ENCODE measurements around the gene DIS3L2. TPM values are rescaled to one million over a fixed set of nuclear protein-coding genes. Genes with fewer than 3 reads are reported as not detected.

DIS3L2 gene
- total and polyA plus RNA-seq, 3 experiments from 2014 or later: 16.4 to 29.5 (median 28.6) TPM

- no peaks in the 10 kb centered on the region for H3K9me3 ChIP-seq (ENCODE audit: low read length)
- no peaks in the 10 kb centered on the region for H3K36me3 ChIP-seq (ENCODE audit: insufficient read depth, low read length)
- peak overlapping the region; percentile 1 to 88 (median 77) for H3K4me3 Mint-ChIP-seq
- H3K4me1 ChIP-seq (ENCODE audit: insufficient read depth, low read length): peaks cover 90% of the 10 kb centered on the region
- H3K27me3 Mint-ChIP-seq: no peaks in the 10 kb centered on the region
- peak overlapping the region; percentile 41 for H3K4me3 ChIP-seq (ENCODE audit: low read length)
- peaks cover 0 to 5% (median 1%) of the 10 kb centered on the region in 5 donors for H3K9me3 Mint-ChIP-seq
- no peaks in the 10 kb centered on the region for H3K36me3 Mint-ChIP-seq
- H3K27ac ChIP-seq (ENCODE audit: low read depth, low read length): peak overlapping the region; percentile 22
- H3K4me1 Mint-ChIP-seq: peaks cover 80 to 96% (median 96%) of the 10 kb centered on the region in 3 donors
- peak overlapping the region; percentile 85 to 97 (median 93) for H3K27ac Mint-ChIP-seq
- peak; percentile 57 to 86 (median 81) for DNase-seq
- no peaks in the 10 kb centered on the region for H3K27me3 ChIP-seq (ENCODE audit: insufficient read depth, low read length, poor library complexity, severe bottlenecking)
- CTCF ChIA-PET: interaction anchor here (0.6 to 3.1 kb wide), 14 partner anchors 9 to 415 kb away, joined by 3 to 36 read pairs (median 4); no protein-coding TSS in a partner anchor
- POLR2A ChIA-PET: interaction anchor here (0.5 kb wide), 1 partner anchor 354 kb away, joined by 3 read pairs; the partner anchor contains the start of gene DIS3L2
Measured at GRCh38 chr2:232315049-232315922, 353.8 kb downstream of the DIS3L2 start.

DNA sequence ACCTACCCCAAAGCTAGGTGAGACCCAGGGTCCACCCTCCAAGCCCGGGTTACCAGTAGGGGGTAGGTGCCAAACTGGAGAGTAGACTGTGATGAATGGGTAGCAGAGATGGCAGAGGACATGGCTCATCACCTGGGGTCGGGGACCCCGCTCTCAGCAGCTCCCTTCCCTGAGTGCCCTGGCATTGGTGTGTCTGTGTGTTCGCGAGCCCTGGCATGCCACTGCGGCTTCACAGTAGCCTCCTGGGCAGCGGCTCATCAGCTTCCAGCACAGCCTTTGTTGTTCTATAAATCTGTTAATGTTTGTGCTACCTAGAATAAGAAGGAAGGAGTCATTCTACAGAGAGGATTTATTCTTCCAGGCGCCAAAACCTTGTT, 354.4 kb downstream of the DIS3L2 start:
- Histone ChIP-seq H3K27ac (ENCODE audit: low read depth, low read length) (peak overlapping the region; percentile 22), H3K36me3 (ENCODE audit: insufficient read depth, low read length) (no peaks in the 10 kb centered on the region), H3K4me3 (ENCODE audit: low read length) (peak overlapping the region; percentile 12), H3K4me1 (ENCODE audit: insufficient read depth, low read length) (peaks cover 90% of the 10 kb centered on the region), H3K9me3 (ENCODE audit: low read length) (no peaks in the 10 kb centered on the region), H3K27me3 (ENCODE audit: insufficient read depth, low read length, poor library complexity, severe bottlenecking) (no peaks in the 10 kb centered on the region)
- Mint-ChIP-seq H3K9me3 (peaks cover 0 to 5% (median 1%) of the 10 kb centered on the region in 5 donors), H3K36me3 (no peaks in the 10 kb centered on the region), H3K27me3 (no peaks in the 10 kb centered on the region), H3K4me3 (peak overlapping the region in 6 of 7 donors; percentile 44 to 88 (median 75)), H3K4me1 (peaks cover 79 to 96% (median 96%) of the 10 kb centered on the region in 3 donors), H3K27ac (peak overlapping the region; percentile 85 to 97 (median 93))
- POLR2A ChIA-PET: interaction anchor here (0.5 kb wide), 1 partner anchor 355 kb away, joined by 3 read pairs; the partner anchor contains the start of gene DIS3L2
- CTCF ChIA-PET: interaction anchor here (0.6 to 3.1 kb wide), 10 partner anchors 9 to 415 kb away, joined by 3 to 36 read pairs (median 5); no protein-coding TSS in a partner anchor
- no peak for DNase-seq

GRCh38 chr2:232316461-232317330, 355.2 kb downstream of the DIS3L2 start:
- Histone ChIP-seq H3K36me3 (ENCODE audit: insufficient read depth, low read length) (no peaks in the 10 kb centered on the region), H3K27me3 (ENCODE audit: insufficient read depth, low read length, poor library complexity, severe bottlenecking) (no peaks in the 10 kb centered on the region), H3K9me3 (ENCODE audit: low read length) (no peaks in the 10 kb centered on the region), H3K4me1 (ENCODE audit: insufficient read depth, low read length) (peaks cover 92% of the 10 kb centered on the region), H3K27ac (ENCODE audit: low read depth, low read length) (peak overlapping the region; percentile 22), H3K4me3 (ENCODE audit: low read length) (peak overlapping the region; percentile 12)
- H3K27ac Mint-ChIP-seq: peak overlapping the region; percentile 85 to 97 (median 93)
- H3K4me3 Mint-ChIP-seq: peak overlapping the region in 6 of 7 donors; percentile 44 to 88 (median 66)
- ChIA-PET POLR2A (interaction anchor here (0.7 kb wide), 1 partner anchor 234 kb away, joined by 3 read pairs; no protein-coding TSS in a partner anchor), CTCF (interaction anchor here (1.1 to 3.1 kb wide), 5 partner anchors 9 to 416 kb away, joined by 4 to 36 read pairs (median 8); no protein-coding TSS in a partner anchor)
- H3K4me1 Mint-ChIP-seq: peaks cover 79 to 95% (median 95%) of the 10 kb centered on the region in 3 donors
- peaks cover 0 to 5% (median 1%) of the 10 kb centered on the region in 5 donors for H3K9me3 Mint-ChIP-seq
- H3K36me3 Mint-ChIP-seq: no peaks in the 10 kb centered on the region
- DNase-seq: no peak
- H3K27me3 Mint-ChIP-seq: no peaks in the 10 kb centered on the region

DNA sequence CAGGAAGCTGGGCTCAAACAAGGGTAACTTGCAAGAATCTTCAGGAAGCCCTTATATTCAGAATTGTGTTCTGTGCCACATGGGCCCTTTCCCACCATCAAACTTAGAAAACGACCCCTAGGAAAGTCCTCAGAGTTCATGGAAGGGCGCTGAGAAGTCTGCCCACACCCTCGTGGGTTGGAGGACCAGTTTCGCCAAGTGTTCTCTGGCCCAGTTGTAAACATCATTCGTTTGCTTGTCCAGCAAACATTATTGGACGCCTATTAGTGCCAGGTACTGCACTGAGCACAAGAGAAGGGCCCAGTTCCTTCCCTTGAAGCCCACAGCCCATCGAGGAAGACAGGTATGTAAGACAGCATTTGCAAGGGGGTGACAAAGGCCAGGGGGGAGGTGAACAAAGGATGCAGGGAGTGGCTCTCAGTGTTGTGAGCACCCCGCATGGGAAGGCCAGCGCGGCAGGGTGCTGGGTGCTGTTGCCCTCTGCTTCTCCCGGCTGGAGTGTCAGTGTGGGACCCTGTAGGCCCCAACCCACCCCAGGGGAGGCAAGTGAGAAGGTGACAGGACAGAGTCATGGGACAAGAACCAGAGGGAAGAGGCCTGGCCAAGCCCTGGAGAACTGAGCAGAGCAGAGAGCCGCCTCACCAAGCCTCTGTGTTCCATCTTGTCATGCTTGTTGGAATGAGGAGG, 356.8 kb downstream of the DIS3L2 start:
- Mint-ChIP-seq H3K27ac (peak overlapping the region; percentile 17 to 96 (median 78)), H3K4me3 (no peak overlapping the region), H3K36me3 (no peaks in the 10 kb centered on the region), H3K4me1 (peaks cover 72 to 94% (median 90%) of the 10 kb centered on the region in 3 donors), H3K27me3 (no peaks in the 10 kb centered on the region), H3K9me3 (peaks cover 0 to 5% (median 0%) of the 10 kb centered on the region in 5 donors)
- no peak for DNase-seq
- no peak overlapping the region for H3K27ac ChIP-seq (ENCODE audit: low read depth, low read length)
- H3K27me3 ChIP-seq (ENCODE audit: insufficient read depth, low read length, poor library complexity, severe bottlenecking): no peaks in the 10 kb centered on the region
- POLR2A ChIA-PET: no interaction called here
- H3K36me3 ChIP-seq (ENCODE audit: insufficient read depth, low read length): no peaks in the 10 kb centered on the region
- H3K4me1 ChIP-seq (ENCODE audit: insufficient read depth, low read length): peaks cover 100% of the 10 kb centered on the region
- CTCF ChIA-PET: interaction anchor here (1.0 kb wide), 1 partner anchor 9 kb away, joined by 3 read pairs; no protein-coding TSS in a partner anchor
- H3K4me3 ChIP-seq (ENCODE audit: low read length): no peak overlapping the region
- no peaks in the 10 kb centered on the region for H3K9me3 ChIP-seq (ENCODE audit: low read length)

GRCh38 chr2:232319067-232319802, 357.7 kb downstream of the DIS3L2 start:
- Histone ChIP-seq H3K9me3 (ENCODE audit: low read length) (no peaks in the 10 kb centered on the region), H3K27ac (ENCODE audit: low read depth, low read length) (no peak overlapping the region), H3K27me3 (ENCODE audit: insufficient read depth, low read length, poor library complexity, severe bottlenecking) (no peaks in the 10 kb centered on the region), H3K36me3 (ENCODE audit: insufficient read depth, low read length) (no peaks in the 10 kb centered on the region), H3K4me3 (ENCODE audit: low read length) (no peak overlapping the region), H3K4me1 (ENCODE audit: insufficient read depth, low read length) (peaks cover 92% of the 10 kb centered on the region)
- peak overlapping the region in 4 of 7 donors; percentile 41 to 63 (median 54) for H3K4me3 Mint-ChIP-seq
- no peak for DNase-seq
- H3K4me1 Mint-ChIP-seq: peaks cover 65 to 85% (median 80%) of the 10 kb centered on the region in 3 donors
- H3K27me3 Mint-ChIP-seq: no peaks in the 10 kb centered on the region
- ChIA-PET POLR2A (no interaction called here), CTCF (interaction anchor here (4.5 kb wide), 1 partner anchor 27 kb away, joined by 19 read pairs; no protein-coding TSS in a partner anchor)
- H3K36me3 Mint-ChIP-seq: no peaks in the 10 kb centered on the region
- peak overlapping the region; percentile 62 to 94 (median 84) for H3K27ac Mint-ChIP-seq
- peaks cover 0 to 5% (median 0%) of the 10 kb centered on the region in 5 donors for H3K9me3 Mint-ChIP-seq

GRCh38 chr2:232319803-232320442, 358.4 kb downstream of the DIS3L2 start:
- ChIA-PET CTCF (interaction anchor here (1.4 to 4.5 kb wide), 2 partner anchors 10 to 28 kb away, joined by 5 to 19 read pairs; no protein-coding TSS in a partner anchor), POLR2A (no interaction called here)
- H3K27me3 ChIP-seq (ENCODE audit: insufficient read depth, low read length, poor library complexity, severe bottlenecking): no peaks in the 10 kb centered on the region
- H3K4me1 Mint-ChIP-seq: peaks cover 58 to 82% (median 73%) of the 10 kb centered on the region in 3 donors
- H3K36me3 ChIP-seq (ENCODE audit: insufficient read depth, low read length): no peaks in the 10 kb centered on the region
- peak overlapping the region; percentile 62 to 94 (median 83) for H3K27ac Mint-ChIP-seq
- no peak overlapping the region for H3K4me3 ChIP-seq (ENCODE audit: low read length)
- no peak overlapping the region for H3K27ac ChIP-seq (ENCODE audit: low read depth, low read length)
- no peaks in the 10 kb centered on the region for H3K36me3 Mint-ChIP-seq
- H3K9me3 ChIP-seq (ENCODE audit: low read length): no peaks in the 10 kb centered on the region
- H3K27me3 Mint-ChIP-seq: no peaks in the 10 kb centered on the region
- peaks cover 85% of the 10 kb centered on the region for H3K4me1 ChIP-seq (ENCODE audit: insufficient read depth, low read length)
- no peaks in the 10 kb centered on the region for H3K9me3 Mint-ChIP-seq
- H3K4me3 Mint-ChIP-seq: peak overlapping the region in 4 of 7 donors; percentile 20 to 54 (median 48)
- DNase-seq: peak in 1 of 5 donors; percentile 49

All from CD8-positive, alpha-beta memory T cell (primary cell).